ENCODE results near the gene ZFYVE16. TPM values are rescaled to one million over a fixed set of nuclear protein-coding genes. Genes with fewer than 3 reads are reported as not detected.

ZFYVE16 gene
- total RNA-seq, 2 donors from 2014 or later = 35.2 to 41.3 TPM

Other genes starting within 250 kb of the ZFYVE16 start
- 10 to 100 TPM; 13.5 to 14.7 TPM for gene SERINC5, start 152.0 kb upstream of the ZFYVE16 start, total RNA-seq
- not detected for gene SPZ1, start 88.1 kb upstream of the ZFYVE16 start, total RNA-seq
- 1 to 10 TPM; 2.1 to 3.2 TPM for gene FAM151B, start 80.0 kb downstream of the ZFYVE16 start, total RNA-seq
- gene ANKRD34B, start 162.2 kb downstream of the ZFYVE16 start, total RNA-seq = not detected
- 10 to 100 TPM; 12.3 to 13.0 TPM for gene MSH3, start 246.6 kb downstream of the ZFYVE16 start, total RNA-seq
- gene DHFR, start 246.9 kb downstream of the ZFYVE16 start, total RNA-seq = 1 to 10 TPM; 3.6 to 9.3 TPM